Mucosa of stomach (tissue), 1 donor: ENCODE results near the gene IL12A.

Experiments
- H3K27me3 ChIP-seq: one replicate; pipeline ENCODE4 v1.7.0; 2013; ENCODE audit warnings: mild to moderate bottlenecking, low read length; ENCODE audit not compliant: control insufficient read depth, insufficient read depth
- H3K36me3 ChIP-seq: one replicate; pipeline ENCODE4 v1.7.0; 2013; ENCODE audit warnings: low read length; ENCODE audit not compliant: control insufficient read depth, insufficient read depth
- H3K4me1 ChIP-seq: one replicate; pipeline ENCODE4 v1.7.0; 2013; ENCODE audit warnings: mild to moderate bottlenecking, low read length; ENCODE audit not compliant: control insufficient read depth, insufficient read depth
- H3K4me3 ChIP-seq: one replicate; pipeline ENCODE4 v1.7.0; 2013; ENCODE audit warnings: low read length
- H3K9ac ChIP-seq: one replicate; pipeline ENCODE4 v1.7.0; 2013; ENCODE audit warnings: mild to moderate bottlenecking, low read length, moderate library complexity
- H3K9me3 ChIP-seq: one replicate; pipeline ENCODE4 v1.7.0; 2013; ENCODE audit warnings: mild to moderate bottlenecking, low read length, moderate library complexity; ENCODE audit not compliant: control insufficient read depth
- donor health status: Pancreatic carcinoma.

IL12A gene

DNA sequence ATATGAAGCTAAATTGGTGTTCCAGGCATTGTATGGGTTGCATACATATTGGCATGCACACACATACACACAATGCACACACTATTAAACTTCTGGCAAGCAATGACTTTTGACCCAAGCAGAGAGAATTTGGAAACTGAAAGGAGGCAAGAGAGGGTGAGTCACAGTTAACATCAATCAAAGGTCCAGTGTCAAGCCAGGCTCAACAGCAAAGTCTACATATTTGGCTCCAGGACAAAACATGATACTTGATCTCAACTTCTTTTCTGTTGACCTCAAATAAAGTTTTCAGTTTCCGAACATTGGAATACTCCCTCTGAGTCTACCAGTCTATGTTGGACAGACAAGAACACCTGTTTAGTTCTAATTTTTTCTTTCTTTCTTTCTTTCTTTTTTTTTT is 28.3 kb downstream of the IL12A start:
- no peaks in the 10 kb centered on the region for H3K27me3 ChIP-seq
- H3K4me3 ChIP-seq = no peak overlapping the region
- no peak overlapping the region for H3K9ac ChIP-seq
- H3K9me3 ChIP-seq = no peaks in the 10 kb centered on the region
- no peaks in the 10 kb centered on the region for H3K36me3 ChIP-seq
- H3K4me1 ChIP-seq = peaks cover 3% of the 10 kb centered on the region

DNA sequence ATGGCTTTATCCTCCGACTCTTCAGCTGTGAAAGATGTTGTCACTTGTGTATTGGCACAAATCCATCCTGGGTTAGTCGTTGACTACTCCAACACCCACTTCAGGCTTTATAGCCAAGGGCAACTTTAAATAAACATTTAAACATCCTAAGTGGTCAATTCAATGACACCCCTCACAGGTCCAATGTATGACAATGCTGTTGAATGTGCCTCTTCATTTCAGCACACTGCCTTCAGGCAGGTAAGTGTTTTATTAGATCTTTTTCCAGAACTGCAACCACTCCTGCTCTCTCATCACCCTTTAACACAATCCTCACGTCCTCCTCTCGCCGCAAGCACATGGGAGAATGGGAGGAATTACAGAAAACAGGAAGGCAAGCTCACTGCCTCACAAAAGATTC is 30.3 kb downstream of the IL12A start:
- no peak overlapping the region for H3K9ac ChIP-seq
- no peaks in the 10 kb centered on the region for H3K36me3 ChIP-seq
- no peak overlapping the region for H3K4me3 ChIP-seq

DNA sequence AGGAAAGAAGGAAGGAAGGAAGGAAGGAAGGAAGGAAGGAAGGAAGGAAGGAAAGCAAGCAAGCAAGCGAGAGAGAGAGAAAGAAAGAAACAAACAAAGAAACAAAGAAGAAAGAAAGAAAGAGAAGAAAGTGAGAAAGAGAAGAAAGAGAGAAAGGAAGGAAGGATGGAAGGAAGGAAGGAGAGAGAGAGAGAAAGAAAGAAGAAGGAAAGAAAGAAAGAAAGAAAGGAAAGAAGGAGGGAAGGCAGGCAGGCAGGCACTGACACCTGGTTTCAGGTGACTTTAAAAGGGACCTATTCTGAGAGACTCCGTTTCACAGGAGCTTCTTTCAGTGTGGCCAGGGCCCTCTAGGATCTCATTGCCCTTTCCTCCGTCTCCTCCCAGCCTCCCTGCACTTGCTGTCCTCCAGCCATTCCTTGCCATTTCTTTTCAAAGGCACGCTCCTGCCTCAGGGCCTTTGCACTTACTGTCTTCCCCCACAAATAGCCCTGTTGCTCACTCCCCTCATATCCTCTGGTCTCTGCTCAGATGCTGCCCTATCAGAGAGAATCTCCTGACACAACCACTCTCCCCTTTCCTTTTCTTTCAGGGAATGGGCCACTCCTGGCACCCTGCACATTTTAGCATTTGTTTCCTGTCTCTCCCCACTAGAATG is 31.5 kb downstream of the IL12A start:
- H3K4me3 ChIP-seq = no peak overlapping the region
- no peaks in the 10 kb centered on the region for H3K27me3 ChIP-seq
- H3K36me3 ChIP-seq = no peaks in the 10 kb centered on the region
- no peak overlapping the region for H3K9ac ChIP-seq
- H3K9me3 ChIP-seq = no peaks in the 10 kb centered on the region
- H3K4me1 ChIP-seq = no peaks in the 10 kb centered on the region

More for the DNA sequence above, 30.3 kb downstream of the IL12A start:
- Histone ChIP-seq H3K27me3 (no peaks in the 10 kb centered on the region), H3K9me3 (no peaks in the 10 kb centered on the region), H3K4me1 (no peaks in the 10 kb centered on the region)

DNA sequence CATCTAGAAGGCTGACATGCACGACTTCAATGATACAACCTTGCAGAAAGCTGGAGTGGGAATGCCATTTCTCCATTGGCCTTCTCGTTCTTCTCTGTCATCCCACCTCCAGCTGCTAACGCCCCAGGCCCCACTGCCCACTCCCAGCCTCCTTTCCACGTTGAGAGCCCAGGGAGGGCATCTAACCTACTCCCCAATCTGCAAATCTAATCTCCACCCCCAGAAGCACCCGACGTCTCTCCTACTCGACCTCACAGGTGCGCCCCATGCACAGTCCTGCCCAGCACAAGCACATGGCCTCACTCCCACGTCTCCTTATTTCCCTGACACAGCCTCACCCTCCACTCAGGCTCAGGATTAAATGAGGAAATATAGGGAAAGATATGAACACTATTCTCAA is 33.4 kb downstream of the IL12A start:
- no peaks in the 10 kb centered on the region for H3K4me1 ChIP-seq
- no peaks in the 10 kb centered on the region for H3K9me3 ChIP-seq
- H3K27me3 ChIP-seq = no peaks in the 10 kb centered on the region
- H3K36me3 ChIP-seq = no peaks in the 10 kb centered on the region
- H3K4me3 ChIP-seq = no peak overlapping the region
- H3K9ac ChIP-seq = no peak overlapping the region

DNA sequence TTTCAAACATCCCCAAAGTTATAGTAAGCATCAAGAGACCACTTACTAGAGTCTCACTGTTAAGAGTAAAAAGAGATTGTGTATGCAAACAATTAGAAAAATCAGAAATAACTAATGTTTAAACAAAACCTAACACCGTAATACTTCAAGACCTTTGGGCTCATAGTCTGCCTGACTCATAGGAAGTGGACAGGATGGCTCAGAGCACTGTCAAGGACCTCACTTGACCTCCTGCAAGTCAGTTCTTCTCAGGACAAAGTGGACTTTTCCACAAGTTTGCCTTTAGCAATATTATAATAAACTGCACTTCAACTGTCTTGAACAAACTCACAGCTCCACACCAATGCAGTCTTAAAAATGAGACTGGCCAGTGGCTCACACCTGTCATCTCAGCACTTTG is 34.8 kb downstream of the IL12A start:
- Histone ChIP-seq H3K9ac (no peak overlapping the region), H3K4me1 (no peaks in the 10 kb centered on the region), H3K4me3 (no peak overlapping the region), H3K9me3 (no peaks in the 10 kb centered on the region), H3K27me3 (no peaks in the 10 kb centered on the region), H3K36me3 (no peaks in the 10 kb centered on the region)

DNA sequence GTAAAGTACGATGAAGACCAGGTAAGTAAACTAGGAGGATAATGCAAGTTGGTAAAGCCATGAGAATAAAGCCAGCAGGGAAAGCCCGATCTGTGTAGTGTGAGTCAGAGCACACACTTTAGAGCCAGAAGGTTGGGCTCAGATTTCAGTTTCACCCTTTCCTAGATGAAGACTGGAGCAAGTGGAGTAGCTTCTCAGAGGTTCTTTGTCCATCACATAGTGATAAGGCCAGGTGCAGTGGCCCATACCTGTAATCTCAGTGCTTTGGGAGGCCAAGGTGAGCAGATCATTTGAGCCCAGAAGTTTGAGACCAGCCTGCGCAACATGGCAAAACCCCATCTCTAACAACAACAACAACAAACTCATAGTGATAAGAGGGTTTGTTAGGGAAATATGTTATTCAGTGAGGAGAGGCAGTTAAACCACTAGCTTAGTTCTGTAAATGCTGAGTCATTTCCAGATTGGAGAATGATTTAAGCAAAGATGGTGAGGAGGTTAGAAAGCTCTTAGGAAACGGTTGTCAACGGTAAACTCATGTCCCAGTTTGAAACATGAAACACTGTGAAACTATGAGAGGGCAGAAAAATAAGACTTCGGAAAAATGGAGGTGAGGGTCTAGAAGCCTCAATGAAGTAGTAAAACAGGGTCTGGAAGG is 39.0 kb downstream of the IL12A start:
- Histone ChIP-seq H3K4me3 (no peak overlapping the region), H3K36me3 (no peaks in the 10 kb centered on the region), H3K9ac (no peak overlapping the region), H3K9me3 (no peaks in the 10 kb centered on the region), H3K4me1 (no peaks in the 10 kb centered on the region), H3K27me3 (no peaks in the 10 kb centered on the region)

DNA sequence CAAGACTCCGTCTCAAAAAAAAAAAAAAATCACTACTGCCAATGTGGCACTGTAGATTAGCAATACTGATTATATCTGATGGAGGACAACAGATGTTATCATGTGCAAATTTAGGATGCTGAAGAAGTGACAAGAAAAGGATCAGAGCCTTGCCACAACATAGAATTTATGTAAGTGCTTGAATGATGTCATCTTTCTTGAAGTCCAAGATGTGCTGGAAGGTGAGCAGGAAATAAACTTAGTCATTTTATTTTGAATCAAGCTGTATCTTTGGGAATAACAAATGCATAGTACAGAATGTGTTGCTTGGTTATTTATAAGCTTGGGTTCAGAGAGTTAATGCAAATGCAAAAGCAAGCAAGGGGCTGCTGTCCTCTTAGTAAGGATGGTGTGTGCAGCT is 47.1 kb downstream of the IL12A start:
- Histone ChIP-seq H3K9me3 (no peaks in the 10 kb centered on the region), H3K4me3 (no peak overlapping the region), H3K36me3 (no peaks in the 10 kb centered on the region)

DNA sequence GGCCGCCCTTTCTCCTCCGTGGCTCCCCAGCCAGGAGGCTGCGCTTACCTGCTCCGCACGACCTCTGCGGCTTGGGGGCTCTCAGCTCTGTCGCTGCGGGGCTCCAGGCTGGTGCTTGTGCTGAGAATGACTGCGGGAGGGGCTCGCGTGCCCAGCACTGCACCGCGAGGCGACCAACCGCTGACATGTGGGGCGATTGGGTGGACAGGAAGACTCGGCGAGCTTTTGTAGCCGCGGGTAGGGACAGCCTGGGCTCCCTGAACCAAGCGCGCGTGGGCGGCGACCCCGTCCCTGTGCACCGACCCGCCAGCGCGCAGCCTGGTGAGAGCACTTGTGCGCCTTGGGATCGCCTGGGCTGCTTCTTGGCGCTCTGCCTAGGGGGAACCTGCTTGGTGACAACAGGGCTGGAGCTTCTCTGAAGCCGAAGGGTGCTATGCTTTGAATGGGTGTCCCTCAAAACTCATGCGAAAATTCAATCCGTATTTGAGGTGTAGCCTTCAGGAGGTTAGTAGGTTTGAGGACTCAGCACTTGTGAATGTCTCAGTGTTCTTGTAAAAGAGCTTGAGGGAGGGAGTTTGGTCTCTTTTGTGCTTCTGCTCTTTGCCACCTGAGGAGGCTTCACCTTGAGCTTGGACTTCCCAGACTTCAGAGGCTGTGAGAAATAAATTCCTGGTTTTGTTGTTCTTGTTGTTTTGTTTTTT is 50.4 kb downstream of the IL12A start:
- H3K4me1 ChIP-seq = no peaks in the 10 kb centered on the region
- H3K36me3 ChIP-seq = no peaks in the 10 kb centered on the region
- no peak overlapping the region for H3K9ac ChIP-seq
- H3K27me3 ChIP-seq = peaks cover 26% of the 10 kb centered on the region
- no peak overlapping the region for H3K4me3 ChIP-seq
- H3K9me3 ChIP-seq = no peaks in the 10 kb centered on the region

More for the DNA sequence above, 47.1 kb downstream of the IL12A start:
- Histone ChIP-seq H3K4me1 (no peaks in the 10 kb centered on the region), H3K9ac (no peak overlapping the region), H3K27me3 (peaks cover 23% of the 10 kb centered on the region)

DNA sequence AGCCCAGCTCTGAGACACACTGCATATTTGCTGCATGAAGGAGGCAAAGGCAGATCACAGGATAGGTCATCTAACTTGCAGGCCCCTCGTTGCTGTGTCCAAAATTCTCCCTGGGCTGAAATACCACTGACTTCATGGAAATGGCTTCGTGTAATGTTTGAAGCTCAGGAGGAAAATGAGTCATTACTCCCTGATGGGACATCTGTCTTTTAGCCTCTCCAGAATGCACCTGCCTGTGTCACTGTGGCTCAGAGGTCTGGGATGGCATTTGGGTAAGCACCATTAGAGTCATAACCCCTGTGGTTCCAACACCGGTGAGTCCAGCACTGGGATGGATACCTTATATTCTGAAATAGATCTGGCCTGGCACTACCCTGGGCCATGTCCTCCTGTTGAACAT is 51.5 kb downstream of the IL12A start:
- no peak overlapping the region for H3K9ac ChIP-seq
- H3K36me3 ChIP-seq = no peaks in the 10 kb centered on the region
- no peaks in the 10 kb centered on the region for H3K9me3 ChIP-seq
- no peak overlapping the region for H3K4me3 ChIP-seq
- H3K27me3 ChIP-seq = peaks cover 26% of the 10 kb centered on the region
- H3K4me1 ChIP-seq = no peaks in the 10 kb centered on the region

DNA sequence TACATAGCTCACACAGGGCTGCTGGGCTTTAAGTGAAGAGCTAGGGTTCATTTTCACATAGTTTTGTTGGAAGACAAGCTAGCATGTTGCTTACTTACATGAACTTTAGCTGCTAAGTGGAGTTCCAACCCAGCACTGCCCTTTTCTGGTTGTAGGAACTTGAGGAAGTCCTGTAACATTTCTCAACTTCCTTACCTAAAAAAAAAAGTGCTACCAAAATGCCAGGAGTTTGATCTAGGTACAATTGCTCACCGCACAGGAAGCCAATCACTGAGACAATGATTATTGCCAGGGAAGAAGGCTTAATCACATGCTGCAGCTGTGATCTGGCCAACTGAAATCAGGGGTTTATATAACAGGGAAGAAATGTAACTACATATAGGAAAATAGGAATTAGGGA is 52.8 kb downstream of the IL12A start:
- peaks cover 26% of the 10 kb centered on the region for H3K27me3 ChIP-seq
- H3K4me3 ChIP-seq = no peak overlapping the region
- H3K4me1 ChIP-seq = no peaks in the 10 kb centered on the region
- no peaks in the 10 kb centered on the region for H3K36me3 ChIP-seq
- no peaks in the 10 kb centered on the region for H3K9me3 ChIP-seq
- H3K9ac ChIP-seq = no peak overlapping the region

DNA sequence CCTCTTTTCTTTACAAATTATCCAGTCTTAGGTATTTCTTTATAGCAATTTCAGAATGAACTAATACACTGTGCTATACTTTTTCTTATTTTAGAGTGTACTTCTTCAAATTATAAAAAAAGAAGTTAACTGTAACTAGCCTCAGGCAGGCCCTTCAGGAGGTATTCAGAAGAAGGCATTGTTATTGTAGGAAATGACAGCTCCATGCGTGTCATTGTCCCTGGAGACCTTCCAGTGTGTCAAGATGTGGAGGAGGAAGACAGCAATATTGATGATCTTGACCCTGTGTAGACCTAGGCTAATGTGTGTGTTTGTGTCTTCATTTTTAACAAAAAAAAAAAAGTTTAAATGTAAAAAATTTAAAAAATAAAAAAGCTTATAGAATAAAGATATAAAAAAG is 55.5 kb downstream of the IL12A start:
- Histone ChIP-seq H3K27me3 (peaks cover 13% of the 10 kb centered on the region), H3K4me3 (no peak overlapping the region), H3K4me1 (no peaks in the 10 kb centered on the region), H3K36me3 (no peaks in the 10 kb centered on the region), H3K9me3 (no peaks in the 10 kb centered on the region), H3K9ac (no peak overlapping the region)
